ENCODE measurements around the gene GGACT.

The GGACT gene

DNA sequence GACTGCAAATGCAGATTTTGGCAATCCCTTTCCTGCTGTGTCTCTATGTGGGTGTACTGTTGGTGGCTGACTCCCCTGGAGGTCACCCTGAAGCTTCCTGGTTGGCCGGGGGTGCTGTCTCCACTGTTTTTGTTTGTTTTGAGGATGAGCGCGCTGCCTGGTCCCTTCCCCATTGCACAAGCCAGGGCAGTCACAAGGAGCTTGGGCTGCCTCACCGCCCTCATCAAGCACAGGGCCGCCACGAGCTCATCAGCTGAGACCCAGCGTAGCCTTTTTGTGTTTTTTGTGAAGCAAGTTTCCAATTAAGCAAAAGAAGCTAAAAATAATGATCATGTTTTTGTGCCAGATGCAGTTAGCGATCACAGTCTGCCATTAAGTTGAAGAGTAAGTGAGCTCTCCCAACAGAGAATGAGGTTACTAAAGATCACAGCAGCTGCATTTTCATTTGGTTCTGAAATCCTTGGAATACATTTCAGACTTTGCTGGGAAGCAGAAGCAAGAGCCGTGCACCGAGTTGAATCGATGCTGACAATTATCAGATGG is 57.8 kb downstream of the GGACT start:
- CTCF ChIA-PET: no interaction called here
- Histone ChIP-seq H3K4me3 (ENCODE audit: low read depth, low read length) (no peak overlapping the region), H3K36me3 (ENCODE audit: control insufficient read depth in 2 of 2, insufficient read depth in 1 of 2, low read length in 2 of 2) (no peaks in the 10 kb centered on the region), H3K4me1 (ENCODE audit: control insufficient read depth, insufficient read depth, low read length) (no peaks in the 10 kb centered on the region), H3K27ac (ENCODE audit: extremely low read depth, low read depth, low read length) (no peak overlapping the region), H3K9me3 (ENCODE audit: control insufficient read depth, insufficient read depth, low read depth, low read length) (no peaks in the 10 kb centered on the region)
- POLR2A ChIA-PET: no interaction called here
- TF ChIP-seq ZIC2 (tag by site-specific recombination; IDR thresholded peaks at IDR 0.05): peak; percentile 31; the same call in 1 of the 2 replicates
- no peak for TF ChIP-seq ZNF354C (tag by site-specific recombination; IDR thresholded peaks at IDR 0.05; ENCODE audit: borderline replicate concordance, low read depth)

DNA sequence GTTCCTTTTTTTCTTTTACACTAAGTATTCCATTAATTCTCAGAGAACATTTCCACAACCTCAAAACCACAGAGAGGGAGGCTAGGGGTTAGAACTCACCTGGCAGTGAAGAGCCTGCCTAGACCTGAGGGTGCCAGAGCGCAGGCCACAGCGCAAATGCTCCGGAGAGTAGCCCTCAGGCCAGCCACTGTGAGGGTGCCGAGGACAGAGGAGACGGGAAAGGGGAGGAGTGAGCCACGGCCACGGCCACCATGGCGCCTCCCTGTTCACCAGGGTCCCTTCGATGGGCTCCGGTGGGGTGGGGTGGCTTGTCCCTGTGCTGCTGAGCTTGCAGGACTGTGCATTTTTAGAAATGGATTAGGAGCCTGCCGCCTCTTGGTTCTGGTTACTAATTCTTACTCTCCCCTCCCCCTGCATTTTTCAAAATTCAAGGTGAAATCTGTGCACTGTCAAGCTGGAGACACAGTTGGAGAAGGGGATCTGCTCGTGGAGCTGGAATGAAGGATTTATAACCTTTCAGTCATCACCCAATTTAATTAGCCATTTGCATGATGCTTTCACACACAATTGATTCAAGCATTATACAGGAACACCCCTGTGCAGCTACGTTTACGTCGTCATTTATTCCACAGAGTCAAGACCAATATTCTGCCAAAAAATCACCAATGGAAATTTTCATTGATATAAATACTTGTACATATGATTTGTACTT is 58.8 kb downstream of the GGACT start:
- ChIA-PET CTCF (interaction anchor here (0.6 kb wide), 1 partner anchor 294 kb away, joined by 4 read pairs; no protein-coding TSS in a partner anchor), POLR2A (no interaction called here)
- Histone ChIP-seq H3K36me3 (ENCODE audit: control insufficient read depth in 2 of 2, insufficient read depth in 1 of 2, low read length in 2 of 2) (no peaks in the 10 kb centered on the region), H3K4me3 (ENCODE audit: low read depth, low read length) (no peak overlapping the region), H3K4me1 (ENCODE audit: control insufficient read depth, insufficient read depth, low read length) (no peaks in the 10 kb centered on the region), H3K27ac (ENCODE audit: extremely low read depth, low read depth, low read length) (no peak overlapping the region), H3K9me3 (ENCODE audit: control insufficient read depth, insufficient read depth, low read depth, low read length) (no peaks in the 10 kb centered on the region)
- TF ChIP-seq, protein P1, sequence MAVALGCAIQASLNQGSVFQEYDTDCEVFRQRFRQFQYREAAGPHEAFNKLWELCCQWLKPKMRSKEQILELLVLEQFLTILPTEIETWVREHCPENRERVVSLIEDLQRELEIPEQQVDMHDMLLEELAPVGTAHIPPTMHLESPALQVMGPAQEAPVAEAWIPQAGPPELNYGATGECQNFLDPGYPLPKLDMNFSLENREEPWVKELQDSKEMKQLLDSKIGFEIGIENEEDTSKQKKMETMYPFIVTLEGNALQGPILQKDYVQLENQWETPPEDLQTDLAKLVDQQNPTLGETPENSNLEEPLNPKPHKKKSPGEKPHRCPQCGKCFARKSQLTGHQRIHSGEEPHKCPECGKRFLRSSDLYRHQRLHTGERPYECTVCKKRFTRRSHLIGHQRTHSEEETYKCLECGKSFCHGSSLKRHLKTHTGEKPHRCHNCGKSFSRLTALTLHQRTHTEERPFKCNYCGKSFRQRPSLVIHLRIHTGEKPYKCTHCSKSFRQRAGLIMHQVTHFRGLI (tag by site-specific recombination; IDR thresholded peaks at IDR 0.05): no peak
- TF ChIP-seq FEZF1 (tag by site-specific recombination; IDR thresholded peaks at IDR 0.05): 0 out of 2 replicates have a peak, but pooled peaks have one; percentile 7

DNA sequence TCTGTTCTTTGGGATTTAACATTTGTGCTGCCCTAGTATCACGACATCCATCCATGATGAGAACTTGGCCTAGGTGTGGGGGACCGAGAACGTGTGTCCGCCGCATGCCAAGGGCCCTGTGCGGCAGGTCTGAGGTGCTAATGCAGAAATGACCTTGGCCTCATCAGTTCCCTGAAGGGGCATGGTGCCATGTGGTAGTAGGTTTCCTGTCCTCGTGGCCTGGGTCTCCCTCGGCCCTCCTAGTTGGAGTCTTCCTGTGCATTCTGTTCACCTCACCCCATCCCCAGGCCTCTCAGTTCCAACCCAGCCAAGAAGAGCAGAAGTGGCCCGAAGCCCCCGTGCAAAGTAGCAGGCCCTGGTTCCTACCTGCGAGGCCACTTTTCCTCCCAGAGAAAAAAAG is 59.8 kb downstream of the GGACT start:
- no peaks in the 10 kb centered on the region for H3K4me1 ChIP-seq (ENCODE audit: control insufficient read depth, insufficient read depth, low read length)
- POLR2A ChIA-PET: no interaction called here
- H3K4me3 ChIP-seq (ENCODE audit: low read depth, low read length): no peak overlapping the region
- no peak overlapping the region for H3K27ac ChIP-seq (ENCODE audit: extremely low read depth, low read depth, low read length)
- CTCF ChIA-PET: no interaction called here
- H3K9me3 ChIP-seq (ENCODE audit: control insufficient read depth, insufficient read depth, low read depth, low read length): no peaks in the 10 kb centered on the region
- no peaks in the 10 kb centered on the region for H3K36me3 ChIP-seq (ENCODE audit: control insufficient read depth in 2 of 2, insufficient read depth in 1 of 2, low read length in 2 of 2)
- TF ChIP-seq ZNF146 (tag by site-specific recombination; IDR thresholded peaks at IDR 0.05) (no peak), ZNF311 (tag by site-specific recombination; IDR thresholded peaks at IDR 0.05; ENCODE audit: borderline replicate concordance) (no peak), ZNF24 (tag by site-specific recombination; IDR thresholded peaks at IDR 0.05) (no peak), GLI2 (tag by site-specific recombination; IDR thresholded peaks at IDR 0.05; ENCODE audit: borderline replicate concordance, low read depth) (no peak), ZBTB8A (tag by site-specific recombination; IDR thresholded peaks at IDR 0.05) (no peak)
- TF ChIP-seq, protein P2, sequence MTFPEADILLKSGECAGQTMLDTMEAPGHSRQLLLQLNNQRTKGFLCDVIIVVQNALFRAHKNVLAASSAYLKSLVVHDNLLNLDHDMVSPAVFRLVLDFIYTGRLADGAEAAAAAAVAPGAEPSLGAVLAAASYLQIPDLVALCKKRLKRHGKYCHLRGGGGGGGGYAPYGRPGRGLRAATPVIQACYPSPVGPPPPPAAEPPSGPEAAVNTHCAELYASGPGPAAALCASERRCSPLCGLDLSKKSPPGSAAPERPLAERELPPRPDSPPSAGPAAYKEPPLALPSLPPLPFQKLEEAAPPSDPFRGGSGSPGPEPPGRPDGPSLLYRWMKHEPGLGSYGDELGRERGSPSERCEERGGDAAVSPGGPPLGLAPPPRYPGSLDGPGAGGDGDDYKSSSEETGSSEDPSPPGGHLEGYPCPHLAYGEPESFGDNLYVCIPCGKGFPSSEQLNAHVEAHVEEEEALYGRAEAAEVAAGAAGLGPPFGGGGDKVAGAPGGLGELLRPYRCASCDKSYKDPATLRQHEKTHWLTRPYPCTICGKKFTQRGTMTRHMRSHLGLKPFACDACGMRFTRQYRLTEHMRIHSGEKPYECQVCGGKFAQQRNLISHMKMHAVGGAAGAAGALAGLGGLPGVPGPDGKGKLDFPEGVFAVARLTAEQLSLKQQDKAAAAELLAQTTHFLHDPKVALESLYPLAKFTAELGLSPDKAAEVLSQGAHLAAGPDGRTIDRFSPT (tag by site-specific recombination; IDR thresholded peaks at IDR 0.05): no peak
- TF ChIP-seq, protein P3, sequence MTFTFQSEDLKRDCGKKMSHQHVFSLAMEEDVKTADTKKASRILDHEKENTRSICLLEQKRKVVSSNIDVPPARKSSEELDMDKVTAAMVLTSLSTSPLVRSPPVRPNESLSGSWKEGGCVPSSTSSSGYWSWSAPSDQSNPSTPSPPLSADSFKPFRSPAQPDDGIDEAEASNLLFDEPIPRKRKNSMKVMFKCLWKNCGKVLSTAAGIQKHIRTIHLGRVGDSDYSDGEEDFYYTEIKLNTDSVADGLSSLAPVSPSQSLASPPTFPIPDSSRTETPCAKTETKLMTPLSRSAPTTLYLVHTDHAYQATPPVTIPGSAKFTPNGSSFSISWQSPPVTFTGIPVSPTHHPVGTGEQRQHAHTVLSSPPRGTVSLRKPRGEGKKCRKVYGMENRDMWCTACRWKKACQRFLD (tag by site-specific recombination; IDR thresholded peaks at IDR 0.05): no peak
- TF ChIP-seq, protein P4, sequence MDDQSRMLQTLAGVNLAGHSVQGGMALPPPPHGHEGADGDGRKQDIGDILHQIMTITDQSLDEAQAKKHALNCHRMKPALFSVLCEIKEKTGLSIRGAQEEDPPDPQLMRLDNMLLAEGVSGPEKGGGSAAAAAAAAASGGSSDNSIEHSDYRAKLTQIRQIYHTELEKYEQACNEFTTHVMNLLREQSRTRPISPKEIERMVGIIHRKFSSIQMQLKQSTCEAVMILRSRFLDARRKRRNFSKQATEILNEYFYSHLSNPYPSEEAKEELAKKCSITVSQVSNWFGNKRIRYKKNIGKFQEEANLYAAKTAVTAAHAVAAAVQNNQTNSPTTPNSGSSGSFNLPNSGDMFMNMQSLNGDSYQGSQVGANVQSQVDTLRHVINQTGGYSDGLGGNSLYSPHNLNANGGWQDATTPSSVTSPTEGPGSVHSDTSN (CRISPR knock-in tag; IDR thresholded peaks at IDR 0.05): no peak
